IMR-90 (cell line): ENCODE measurements around the gene UBE3C. TPM values are rescaled to one million over a fixed set of nuclear protein-coding genes. Genes with fewer than 3 reads are reported as not detected.

ENCODE experiments used
- ATAC-seq: fragments of 200-7000 bp; cut with Tn5 transposase; 2 replicates; pipeline ENCODE4 v1.9.1; 2020; ENCODE audit warnings: low read depth, mild to moderate bottlenecking, moderate library complexity
- BruUV-seq: library from RNA; stranded (reverse); fragments of 400-500 nt; replicated peaks from 2 replicates; lab custom pipeline; 2021; lab: Mats Ljungman, UMichigan
- CTCF ChIA-PET: fragments of 300-600 bp; formaldehyde crosslinking; extraction: SDS; loops from one replicate; lab custom pipeline; 2021; ENCODE audit warnings: antibody characterized with exemption; lab: Yijun Ruan, JAX
- POLR2A ChIA-PET: fragments of 300-600 bp; sonication (Branson Sonifier 250); formaldehyde crosslinking; loops from one replicate; lab custom pipeline; 2022; ENCODE audit warnings: antibody characterized with exemption; ENCODE audit not compliant: unreplicated experiment; lab: Charles Lee
- DNase-seq: peaks from one replicate; pipeline ENCODE4 v3.0.0; 2013
- H2AFZ ChIP-seq: replicated peaks from 2 replicates; pipeline ENCODE3; 2013; ENCODE audit warnings: low read length, mild to moderate bottlenecking; ENCODE audit not compliant: poor library complexity
- H2AK5ac ChIP-seq: 2 replicates; pipeline ENCODE4 v1.6.1; 2013; ENCODE audit warnings: low read depth, low read length, inconsistent platforms
- H2AK9ac ChIP-seq: replicated peaks from 2 replicates; pipeline ENCODE3; 2013; ENCODE audit warnings: mild to moderate bottlenecking, low read depth, low read length, moderate library complexity; ENCODE audit not compliant: poor library complexity
- H2BK120ac ChIP-seq: 2 replicates; pipeline ENCODE4 v1.6.1; 2013; ENCODE audit warnings: low read depth, low read length, inconsistent platforms
- H2BK15ac ChIP-seq: 3 replicates; pipeline ENCODE4 v1.6.1; 2013; ENCODE audit warnings: low read depth, low read length, inconsistent platforms
- H2BK20ac ChIP-seq: 2 replicates; pipeline ENCODE4 v1.6.1; 2013; ENCODE audit warnings: low read depth, mild to moderate bottlenecking, inconsistent platforms, low read length, moderate library complexity
- H2BK5ac ChIP-seq: 2 replicates; pipeline ENCODE4 v1.6.1; 2013; ENCODE audit warnings: mild to moderate bottlenecking, low read depth, low read length, inconsistent platforms; ENCODE audit not compliant: poor library complexity, severe bottlenecking
- H3K14ac ChIP-seq: replicated peaks from 2 replicates; pipeline ENCODE4 v1.6.1; 2013; ENCODE audit warnings: low read depth, low read length, inconsistent platforms
- H3K18ac ChIP-seq: 2 replicates; pipeline ENCODE4 v1.6.1; 2013; ENCODE audit warnings: low read depth, low read length, control low read depth
- H3K23ac ChIP-seq: 2 replicates; pipeline ENCODE4 v1.6.1; 2013; ENCODE audit warnings: low read depth, low read length, inconsistent platforms
- H3K27ac ChIP-seq: 2 replicates; pipeline ENCODE4 v1.5.1; 2013; ENCODE audit warnings: mild to moderate bottlenecking, control low read depth, low read length; ENCODE audit not compliant: insufficient read depth
- H3K27me3 ChIP-seq: 2 replicates; pipeline ENCODE4 v1.6.1; 2013; ENCODE audit warnings: low read length; ENCODE audit not compliant: control insufficient read depth, insufficient read depth
- H3K36me3 ChIP-seq: 2 replicates; pipeline ENCODE4 v1.6.1; 2013; ENCODE audit warnings: low read length, mixed read lengths; ENCODE audit not compliant: control insufficient read depth, insufficient read depth
- H3K4ac ChIP-seq: 2 replicates; pipeline ENCODE4 v1.6.1; 2013; ENCODE audit warnings: low read depth, low read length, inconsistent platforms
- H3K4me1 ChIP-seq: 2 replicates; pipeline ENCODE4 v1.6.1; 2013; ENCODE audit warnings: low read length, mixed read lengths; ENCODE audit not compliant: control insufficient read depth, insufficient read depth
- H3K4me2 ChIP-seq: 2 replicates; pipeline ENCODE4 v1.6.1; 2013; ENCODE audit warnings: low read depth, mild to moderate bottlenecking, control low read depth, low read length, moderate library complexity
- H3K4me3 ChIP-seq: 2 replicates; pipeline ENCODE4 v1.5.1; 2013; ENCODE audit warnings: low read depth, mild to moderate bottlenecking, control low read depth, low read length, moderate library complexity; ENCODE audit not compliant: insufficient read depth
- H3K56ac ChIP-seq: 2 replicates; pipeline ENCODE4 v1.6.1; 2013; ENCODE audit warnings: low read length, inconsistent platforms; ENCODE audit not compliant: insufficient read depth; ENCODE audit errors: extremely low read depth
- H3K79me1 ChIP-seq, 2 experiments: 2 replicates each; pipeline ENCODE4 v1.6.1; 2013; ENCODE audit warnings: low read length in 2 of 2, inconsistent platforms in 1 of 2, low read depth in 1 of 2
- H3K9ac ChIP-seq: 2 replicates; pipeline ENCODE4 v1.6.1; 2013; ENCODE audit warnings: low read depth, low read length, control low read depth
- H3K9me1 ChIP-seq: 2 replicates; pipeline ENCODE4 v1.6.1; 2013; ENCODE audit warnings: low read length, inconsistent platforms; ENCODE audit not compliant: insufficient read depth
- H3K9me3 ChIP-seq: 2 replicates; pipeline ENCODE4 v1.6.1; 2013; ENCODE audit warnings: low read length; ENCODE audit not compliant: control insufficient read depth, insufficient read depth
- H4K20me1 ChIP-seq: 2 replicates; pipeline ENCODE4 v1.6.1; 2013; ENCODE audit warnings: low read length, inconsistent platforms; ENCODE audit not compliant: insufficient read depth
- H4K5ac ChIP-seq: 2 replicates; pipeline ENCODE4 v1.6.1; 2013; ENCODE audit warnings: mild to moderate bottlenecking, low read depth, low read length, control low read depth
- H4K8ac ChIP-seq, 2 experiments: 2 replicates each; pipeline ENCODE4 v1.6.1; 2013; ENCODE audit warnings: low read depth in 2 of 2, low read length in 2 of 2, control low read depth in 1 of 2, inconsistent platforms in 1 of 2
- H4K91ac ChIP-seq: 2 replicates; pipeline ENCODE4 v1.6.1; 2013; ENCODE audit warnings: low read depth, low read length, inconsistent platforms; ENCODE audit not compliant: insufficient read depth
- FOS ChIP-seq: fragments of 150-350 bp; IDR thresholded peaks from 2 replicates; pipeline ENCODE4 v1.6.1; 2016; ENCODE audit warnings: low read depth, low read length
- MAZ ChIP-seq: IDR thresholded peaks from 2 replicates; pipeline ENCODE4 v1.6.1; 2012; ENCODE audit warnings: low read depth, mild to moderate bottlenecking, low read length, improper control_type of control experiment, moderate library complexity, borderline replicate concordance
- POLR2A ChIP-seq: IDR thresholded peaks from 2 replicates; pipeline ENCODE4 v1.6.1; 2012; ENCODE audit warnings: mild to moderate bottlenecking, low read depth, low read length
- SMC3 ChIP-seq: fragments of 150-350 bp; IDR thresholded peaks from 2 replicates; pipeline ENCODE4 v1.6.1; 2016; ENCODE audit warnings: low read depth, mild to moderate bottlenecking, antibody characterized with exemption, low read length, moderate library complexity
- WGBS, 2 experiments: methylation state at CpG; one replicate each; pipeline versions ENCODE4 v1.1.5 to v1.1.7; 2013; ENCODE audit warnings: missing lambda C conversion rate in 2 of 2; ENCODE audit not compliant: insufficient read length in 1 of 2; ENCODE audit errors: extremely low coverage in 2 of 2; 5-methylcytosine and 5-hydroxymethylcytosine counted together
- dilution Hi-C: fragments of 300-500 bp; cut with HindIII; formaldehyde crosslinking; loops from one replicate; pipeline ENCODE4 v1.14.3; 2018; ENCODE audit warnings: low sequenced_read_pairs; ENCODE audit not compliant: unreplicated experiment
- in situ Hi-C: fragments of 300-500 bp; cut with MboI; formaldehyde crosslinking; loops from 3 replicates; pipeline ENCODE4 v1.14.3; 2019; ENCODE audit warnings: low sequenced_read_pairs, inconsistent platforms, mixed read lengths
- intact Hi-C: fragments of 100-400 bp; cut with micrococcal nuclease; formaldehyde crosslinking; loops from 2 replicates; pipeline ENCODE4 v1.10.0; 2022
- polyA plus RNA-seq, 3 experiments: library from polyadenylated mRNA; depleted of rRNA; stranded (reverse); fragments of >200 nt; gene quantifications; 2 replicates each; pipeline ENCODE4 v1.2.3, GENCODE V29; 2012; ENCODE audit warnings: low replicate concordance in 1 of 3
- total RNA-seq: library from RNA; depleted of rRNA; stranded (reverse); fragments of >200 nt; gene quantifications from 2 replicates; pipeline ENCODE4 v1.2.3, GENCODE V29; 2012
- TF ChIP-seq, protein P1 (sequence below): fragments of 150-350 bp; IDR thresholded peaks from 2 replicates; pipeline ENCODE4 v1.6.1; 2016; ENCODE audit warnings: low read depth, mild to moderate bottlenecking, low read length, moderate library complexity, borderline replicate concordance

Gene UBE3C
- total and polyA plus RNA-seq, 2 of the 4 experiments (the other 2 are of a cell fraction): 43.0 to 60.6 TPM

DNA sequence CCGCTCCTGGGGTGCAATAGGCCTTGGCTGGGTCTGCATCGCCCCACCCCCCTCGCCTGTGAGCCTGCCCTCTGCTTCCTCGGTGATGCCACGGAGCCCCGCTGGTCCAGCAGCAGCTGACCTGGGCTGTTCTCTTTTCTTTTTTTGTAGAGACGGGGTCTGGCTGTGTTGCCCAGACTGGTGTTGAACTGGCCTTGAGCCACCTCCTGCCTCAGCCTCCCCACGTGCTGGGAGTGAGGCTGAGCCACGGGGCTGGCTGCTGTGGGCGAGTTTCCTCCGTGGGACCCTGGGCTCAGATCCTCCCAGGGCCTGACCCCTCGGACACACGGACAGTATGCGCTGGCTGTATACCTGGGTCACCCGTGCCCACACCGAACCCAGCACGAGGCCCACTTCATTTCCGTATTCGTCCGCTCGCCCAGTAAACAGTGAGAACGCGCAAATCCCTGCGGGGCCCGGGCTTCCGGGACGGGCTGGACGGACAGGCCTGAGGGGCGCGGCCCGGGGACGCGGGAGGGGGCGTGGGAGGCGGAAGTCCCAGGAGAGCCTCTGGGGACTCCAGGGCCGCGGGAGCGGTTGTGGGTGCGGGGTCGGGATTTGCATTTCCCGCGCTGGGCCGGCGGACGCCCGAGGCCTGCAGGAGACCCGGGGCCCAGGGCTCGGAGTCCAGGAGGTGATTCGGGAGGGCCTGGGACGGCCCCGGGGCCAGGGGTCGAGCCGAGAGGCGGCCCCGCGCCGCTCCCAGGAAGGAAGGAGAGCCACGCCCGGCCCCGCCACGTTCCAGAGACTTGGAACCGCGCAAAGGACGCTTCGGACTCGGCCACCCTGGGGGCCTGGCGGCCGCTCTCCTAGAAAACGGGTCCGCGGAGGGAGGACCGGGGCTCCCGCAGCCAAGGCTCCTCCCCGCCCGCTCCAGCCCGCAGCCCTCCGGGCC lies 140.3 kb downstream of the UBE3C start (continued):
- TF ChIP-seq, protein P1, sequence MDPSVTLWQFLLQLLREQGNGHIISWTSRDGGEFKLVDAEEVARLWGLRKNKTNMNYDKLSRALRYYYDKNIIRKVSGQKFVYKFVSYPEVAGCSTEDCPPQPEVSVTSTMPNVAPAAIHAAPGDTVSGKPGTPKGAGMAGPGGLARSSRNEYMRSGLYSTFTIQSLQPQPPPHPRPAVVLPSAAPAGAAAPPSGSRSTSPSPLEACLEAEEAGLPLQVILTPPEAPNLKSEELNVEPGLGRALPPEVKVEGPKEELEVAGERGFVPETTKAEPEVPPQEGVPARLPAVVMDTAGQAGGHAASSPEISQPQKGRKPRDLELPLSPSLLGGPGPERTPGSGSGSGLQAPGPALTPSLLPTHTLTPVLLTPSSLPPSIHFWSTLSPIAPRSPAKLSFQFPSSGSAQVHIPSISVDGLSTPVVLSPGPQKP: no peak

DNA sequence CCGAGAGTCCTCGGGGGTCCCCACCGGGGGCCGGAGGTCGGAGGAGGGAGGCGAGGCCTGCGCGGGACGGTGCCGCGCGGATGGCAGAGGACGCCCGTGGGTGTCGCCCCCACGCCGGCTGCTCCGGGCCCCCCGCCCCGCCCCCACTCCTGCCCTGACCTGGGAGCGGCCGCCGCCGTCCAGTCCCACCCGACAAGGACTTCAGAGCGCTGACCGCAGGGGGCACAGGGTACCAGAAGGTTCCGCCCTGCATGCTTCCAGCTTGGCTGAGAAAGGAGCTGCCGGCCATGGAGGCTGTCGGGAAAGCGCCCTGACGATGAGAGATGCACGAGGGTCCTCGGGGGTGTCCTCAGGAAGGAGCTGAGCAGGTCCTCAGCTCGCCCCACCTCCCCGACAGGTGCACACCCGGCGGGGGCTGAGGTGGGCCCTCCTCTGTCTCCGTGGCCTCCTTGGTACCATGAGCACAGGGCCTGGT lies 141.1 kb downstream of the UBE3C start:
- Histone ChIP-seq H4K5ac (no peak overlapping the region), H2BK20ac (no peak overlapping the region), H4K91ac (no peak overlapping the region), H3K4me2 (no peak overlapping the region; the same call in 1 of the 2 replicates), H3K14ac (no peak overlapping the region; the same call in 1 of the 2 replicates), H3K27me3 (no peaks in the 10 kb centered on the region), H3K9me1 (peaks cover 8% of the 10 kb centered on the region), H3K56ac (no peak overlapping the region), H3K4ac (no peak overlapping the region), H4K8ac (no peak overlapping the region), H2BK120ac (no peak overlapping the region), H2AK5ac (no peak overlapping the region), H2AK9ac (no peak overlapping the region), H3K4me1 (peaks cover 7% of the 10 kb centered on the region), H3K9me3 (no peaks in the 10 kb centered on the region; the same call in 1 of the 2 replicates), H3K79me1 (no peaks in the 10 kb centered on the region), H3K27ac (no peak overlapping the region), H2BK15ac (no peak overlapping the region), H2BK5ac (no peak overlapping the region), H3K36me3 (no peaks in the 10 kb centered on the region), H3K18ac (no peak overlapping the region), H3K9ac (no peak overlapping the region), H3K4me3 (no peak overlapping the region), H3K23ac (no peak overlapping the region), H4K20me1 (no peaks in the 10 kb centered on the region), H2AFZ (peak overlapping the region; percentile 79)
- ChIA-PET POLR2A (no interaction called here), CTCF (no interaction called here)
- DNase-seq (no peak), ATAC-seq (no peak)
- BruUV-seq: no TSS peak
- in situ Hi-C loops: no loop called here
- 49% methylated on average over 27 of the region's 39 CpGs; no CpG with 5 or more reads in 1 of the 2 experiments for WGBS, 2 experiments
- intact Hi-C loops: no loop called here
- dilution Hi-C loops: no loop called here
- no peak for TF ChIP-seq MAZ
- no peak for TF ChIP-seq FOS
- TF ChIP-seq SMC3: no peak
- TF ChIP-seq POLR2A: no peak
